GM13977 (cell line): ENCODE measurements around the gene ATP8A2.

Experiments used
- DNase-seq: peaks from one replicate; pipeline ENCODE4 v3.0.0; 2012; ENCODE audit warnings: low spot score
- in situ Hi-C: fragments of 300-500 bp; cut with MboI; formaldehyde crosslinking; loops from one replicate; pipeline ENCODE4 v1.12.0; 2022; ENCODE audit warnings: low sequenced_read_pairs, low pct_unique_long_range_greater_than_20kb, mixed read lengths, inconsistent platforms; ENCODE audit not compliant: unreplicated experiment
- TF ChIP-seq, protein P1 (sequence below): IDR thresholded peaks from 2 replicates; pipeline ENCODE4 v1.5.1; 2012; ENCODE audit warnings: mild to moderate bottlenecking, control low read depth; ENCODE audit not compliant: insufficient read depth; ENCODE audit errors: extremely low read depth, missing control alignments

Gene ATP8A2

DNA sequence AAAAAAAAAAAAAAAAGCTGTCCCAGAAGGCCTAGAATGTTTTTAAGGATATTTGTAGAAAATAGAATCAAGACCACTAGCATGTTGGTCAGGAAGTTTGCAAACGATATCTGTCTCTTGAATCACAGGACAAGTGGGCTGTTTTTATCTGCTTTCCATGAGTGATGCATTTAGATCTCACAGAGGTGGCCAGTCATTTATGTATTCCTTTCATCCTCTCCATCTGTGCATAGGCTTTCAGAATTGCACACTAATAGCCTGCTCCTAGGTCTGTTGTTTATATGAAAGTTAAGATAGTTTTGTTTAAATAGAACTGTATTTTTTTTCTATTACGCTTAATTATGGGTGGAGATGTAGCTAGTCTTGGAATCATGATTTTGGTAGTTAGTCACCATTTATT is 390.5 kb downstream of the ATP8A2 start:
- no peak for DNase-seq
- in situ Hi-C loops = no loop called here
- TF ChIP-seq, protein P1, sequence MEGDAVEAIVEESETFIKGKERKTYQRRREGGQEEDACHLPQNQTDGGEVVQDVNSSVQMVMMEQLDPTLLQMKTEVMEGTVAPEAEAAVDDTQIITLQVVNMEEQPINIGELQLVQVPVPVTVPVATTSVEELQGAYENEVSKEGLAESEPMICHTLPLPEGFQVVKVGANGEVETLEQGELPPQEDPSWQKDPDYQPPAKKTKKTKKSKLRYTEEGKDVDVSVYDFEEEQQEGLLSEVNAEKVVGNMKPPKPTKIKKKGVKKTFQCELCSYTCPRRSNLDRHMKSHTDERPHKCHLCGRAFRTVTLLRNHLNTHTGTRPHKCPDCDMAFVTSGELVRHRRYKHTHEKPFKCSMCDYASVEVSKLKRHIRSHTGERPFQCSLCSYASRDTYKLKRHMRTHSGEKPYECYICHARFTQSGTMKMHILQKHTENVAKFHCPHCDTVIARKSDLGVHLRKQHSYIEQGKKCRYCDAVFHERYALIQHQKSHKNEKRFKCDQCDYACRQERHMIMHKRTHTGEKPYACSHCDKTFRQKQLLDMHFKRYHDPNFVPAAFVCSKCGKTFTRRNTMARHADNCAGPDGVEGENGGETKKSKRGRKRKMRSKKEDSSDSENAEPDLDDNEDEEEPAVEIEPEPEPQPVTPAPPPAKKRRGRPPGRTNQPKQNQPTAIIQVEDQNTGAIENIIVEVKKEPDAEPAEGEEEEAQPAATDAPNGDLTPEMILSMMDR = no peak

DNA sequence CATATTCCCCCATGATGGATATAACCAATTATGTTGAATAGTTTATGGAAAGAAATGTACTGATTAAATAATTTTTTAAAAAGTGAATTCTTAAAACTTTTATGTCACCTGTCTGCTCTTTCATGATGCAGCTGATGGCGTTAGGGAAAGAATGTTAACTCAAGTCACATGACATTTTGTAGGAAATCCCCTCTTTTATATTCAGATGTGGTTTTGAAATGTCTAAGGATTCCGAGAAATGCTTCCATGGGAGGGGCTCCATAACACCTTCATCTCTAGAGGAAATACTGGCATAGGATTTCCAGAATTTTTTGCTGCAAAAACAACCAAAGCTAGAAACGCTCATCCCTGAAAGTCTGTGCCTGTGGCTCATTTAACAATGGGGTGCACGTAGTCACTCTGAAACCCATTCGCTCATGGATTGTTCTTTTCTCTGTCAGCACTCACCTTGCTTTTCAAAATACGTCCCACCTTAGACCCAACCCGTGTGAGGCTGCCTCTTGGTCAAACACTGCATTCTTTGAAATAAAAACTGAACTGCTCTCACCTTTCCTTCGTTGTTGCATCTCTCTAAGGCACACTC is 391.1 kb downstream of the ATP8A2 start:
- no peak for DNase-seq
- TF ChIP-seq, protein P1 = no peak
- in situ Hi-C loops = no loop called here

DNA sequence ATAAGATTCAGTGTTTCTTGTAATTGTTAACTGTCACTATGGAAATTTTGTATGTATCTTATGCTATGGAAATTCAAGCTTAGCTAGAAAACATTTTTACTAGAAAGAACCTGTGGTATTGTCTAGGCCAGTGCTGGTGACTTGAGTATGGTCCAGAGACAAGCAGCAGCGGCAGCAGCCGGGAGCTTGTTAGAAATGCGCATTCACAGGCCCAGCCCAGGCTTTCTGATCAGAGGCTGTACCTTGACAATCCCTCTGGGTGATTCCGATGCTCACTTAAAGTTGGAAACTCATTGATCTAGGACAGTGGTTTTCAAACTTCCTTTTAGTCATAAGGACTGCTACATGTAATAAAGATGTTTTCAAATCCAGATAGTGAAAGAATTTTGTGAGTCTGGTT is 392.6 kb downstream of the ATP8A2 start:
- no peak for DNase-seq
- in situ Hi-C loops = no loop called here
- TF ChIP-seq, protein P1 = no peak

DNA sequence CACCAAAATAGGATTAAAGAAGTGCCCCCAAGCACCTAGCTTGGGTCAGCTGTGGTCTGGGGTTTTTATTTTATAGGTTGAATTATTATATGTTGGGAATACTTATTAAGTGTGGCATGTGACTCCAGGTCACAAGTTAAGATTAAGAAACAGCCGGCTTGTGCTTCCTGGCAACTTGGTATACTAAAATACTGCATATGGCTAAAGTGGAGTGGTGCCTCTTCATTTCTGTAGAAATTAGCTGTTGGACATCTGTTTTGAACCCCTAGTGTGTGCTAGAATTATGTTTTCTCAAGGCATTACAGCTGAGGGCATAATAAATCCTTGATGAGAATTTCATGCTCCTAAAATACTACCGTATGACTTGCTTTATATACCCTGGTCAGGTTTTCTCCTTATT is 393.5 kb downstream of the ATP8A2 start:
- in situ Hi-C loops = no loop called here
- DNase-seq = no peak
- TF ChIP-seq, protein P1 = no peak

DNA sequence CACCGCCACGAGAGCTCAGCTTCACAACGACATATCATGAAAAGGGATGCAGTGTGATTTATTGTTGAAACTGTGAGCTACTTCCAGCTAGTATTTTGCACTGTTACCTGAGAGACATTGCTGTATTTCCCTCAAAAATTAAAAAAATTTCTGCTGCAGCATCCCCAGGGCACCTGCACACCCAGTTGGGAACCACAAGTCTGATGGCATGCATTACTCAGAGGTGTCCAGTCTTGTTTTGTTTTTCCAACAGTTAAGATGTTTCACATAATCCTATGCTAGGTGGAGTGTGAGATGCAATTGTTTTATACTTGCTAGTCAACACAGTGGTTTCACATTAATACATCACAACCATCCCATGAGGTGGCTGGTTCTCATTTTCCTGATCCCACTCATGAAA is 394.8 kb downstream of the ATP8A2 start:
- in situ Hi-C loops = no loop called here
- TF ChIP-seq, protein P1 = no peak
- DNase-seq = no peak

DNA sequence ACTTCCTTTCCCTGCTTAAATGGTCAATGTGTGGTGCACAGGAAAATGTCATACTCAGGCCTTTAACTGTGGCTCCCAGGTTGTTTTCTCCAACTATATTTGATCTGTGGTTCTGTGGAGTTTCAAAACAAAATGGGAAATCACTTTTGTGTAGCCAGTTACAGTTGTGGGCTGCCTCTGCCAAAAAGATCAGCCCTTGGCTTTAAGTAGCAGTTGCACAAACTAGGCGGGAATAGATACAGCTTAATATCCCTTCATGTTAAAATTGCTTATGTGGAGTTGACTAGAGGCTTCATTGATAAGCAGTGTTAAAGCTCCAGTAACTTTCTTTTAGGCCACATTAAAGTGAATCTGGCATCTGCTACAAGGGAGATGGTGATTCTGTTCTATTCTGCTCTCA is 395.2 kb downstream of the ATP8A2 start:
- in situ Hi-C loops = no loop called here
- DNase-seq = no peak
- TF ChIP-seq, protein P1 = no peak

DNA sequence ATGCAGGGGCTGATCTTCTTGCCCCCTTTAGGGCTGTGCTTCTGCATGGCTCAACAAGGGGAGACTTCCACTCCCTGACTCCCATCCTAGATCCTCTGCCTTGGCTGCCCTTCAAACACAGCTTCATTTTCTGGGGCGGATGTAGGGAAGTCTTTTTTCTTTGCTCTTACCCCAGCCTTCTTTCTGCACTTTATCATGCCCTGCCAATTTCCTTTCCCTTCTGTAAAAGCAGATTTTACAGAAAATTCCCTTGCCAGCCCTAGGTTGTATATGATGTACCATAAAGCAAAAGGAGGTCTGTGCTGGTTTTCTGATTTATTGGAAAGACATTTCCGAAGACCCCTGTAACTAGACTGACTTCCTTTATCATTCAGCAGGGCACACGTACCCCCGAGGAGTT is 396.6 kb downstream of the ATP8A2 start:
- TF ChIP-seq, protein P1 = no peak
- DNase-seq = no peak
- in situ Hi-C loops = no loop called here
